Endometrial microvascular endothelial cells (primary cell): ENCODE measurements around the gene IRAK1. TPM values are rescaled to one million over a fixed set of nuclear protein-coding genes. Genes with fewer than 3 reads are reported as not detected.

Experiments
- in situ Hi-C: cut with HindIII; loops from 2 replicates; pipeline ENCODE4 v1.10.0; 2017; ENCODE audit warnings: low sequenced_read_pairs, low pct_unique_long_range_greater_than_20kb; ENCODE audit errors: inconsistent ontology term
- total RNA-seq: library from RNA; depleted of rRNA; stranded (reverse); fragments of >200 nt; gene quantifications from one replicate; pipeline ENCODE4 v1.2.3, GENCODE V29; 2015; ENCODE audit errors: inconsistent ontology term

The IRAK1 gene
- total RNA-seq, 1 donor from 2014 or later, result 156 TPM

- in situ Hi-C loops, result no loop called here
Measured at GRCh38 chrX:154024271-154024670, 4.6 kb upstream of the IRAK1 start.

- in situ Hi-C loops, result no loop called here
Measured at GRCh38 chrX:154023276-154024000, 3.7 kb upstream of the IRAK1 start.

- in situ Hi-C loops, result no loop called here
Measured at GRCh38 chrX:154022108-154022507, 2.4 kb upstream of the IRAK1 start.

- in situ Hi-C loops, result no loop called here
Measured at GRCh38 chrX:154021131-154021611, 1.5 kb upstream of the IRAK1 start.

- in situ Hi-C loops, result no loop called here
Measured at GRCh38 chrX:154020536-154021115, 924 bp upstream of the IRAK1 start.

GRCh38 chrX:154019061-154019621 is 561 bp downstream of the IRAK1 start:
- in situ Hi-C loops, result no loop called here

- in situ Hi-C loops, result no loop called here
Measured at GRCh38 chrX:154018518-154019060, 1.1 kb downstream of the IRAK1 start.

- in situ Hi-C loops, result no loop called here
Measured at GRCh38 chrX:154017766-154018517, 1.8 kb downstream of the IRAK1 start.

GRCh38 chrX:154016366-154017076 is 3.2 kb downstream of the IRAK1 start:
- in situ Hi-C loops, result no loop called here

- in situ Hi-C loops, result no loop called here
Measured at GRCh38 chrX:154015581-154016264, 4.0 kb downstream of the IRAK1 start.

GRCh38 chrX:154014429-154015380 is 5.0 kb downstream of the IRAK1 start:
- in situ Hi-C loops, result no loop called here

GRCh38 chrX:154013614-154014360 is 5.9 kb downstream of the IRAK1 start:
- in situ Hi-C loops, result no loop called here

GRCh38 chrX:154013001-154013421 is 6.7 kb downstream of the IRAK1 start:
- in situ Hi-C loops, result no loop called here

- in situ Hi-C loops, result no loop called here
Measured at GRCh38 chrX:154012336-154012991, 7.2 kb downstream of the IRAK1 start.

GRCh38 chrX:154011376-154012335 is 8.0 kb downstream of the IRAK1 start:
- in situ Hi-C loops, result no loop called here
